Stimulated activated naive B cell treated with anti-CD40 and anti-IgM and Interleukin-4, amounts not matched to agents 10 μg/mL and 1 μg/mL and 100 μg/mL, for 72 hours (primary cell): ENCODE measurements around the gene FHDC1.

Experiments
- ATAC-seq, 2 donors: fragments of 150-1000 bp; cut with Tn5 transposase; replicated peaks; 2 replicates each; pipeline ENCODE4 v1.10.0; 2021; ENCODE audit warnings: moderate library complexity in 1 of 2
- DNase-seq: peaks from one replicate; pipeline ENCODE4 v3.0.0; 2021
- H3K27ac Mint-ChIP-seq: one replicate; pipeline ENCODE4 v1.8.0; 2022; ENCODE audit warnings: mild to moderate bottlenecking, mixed read lengths
- H3K27me3 Mint-ChIP-seq, 2 donors: one replicate each; pipeline ENCODE4 v1.8.0; 2022; ENCODE audit warnings: mixed read lengths in 2 of 2
- H3K36me3 Mint-ChIP-seq, 2 donors: one replicate each; pipeline ENCODE4 v1.8.0; 2022; ENCODE audit warnings: mixed read lengths in 2 of 2, mild to moderate bottlenecking in 1 of 2
- H3K4me1 Mint-ChIP-seq, 2 donors: one replicate each; pipeline ENCODE4 v1.8.0; 2022; ENCODE audit warnings: mixed read lengths in 2 of 2, mild to moderate bottlenecking in 1 of 2
- H3K4me3 Mint-ChIP-seq, 2 donors: one replicate each; pipeline ENCODE4 v1.8.0; 2022; ENCODE audit warnings: mild to moderate bottlenecking in 2 of 2, mixed read lengths in 2 of 2, moderate library complexity in 1 of 2
- H3K9me3 Mint-ChIP-seq, 2 donors: one replicate each; pipeline ENCODE4 v1.8.0; 2022; ENCODE audit warnings: mixed read lengths in 2 of 2, mild to moderate bottlenecking in 1 of 2

The FHDC1 gene

DNA sequence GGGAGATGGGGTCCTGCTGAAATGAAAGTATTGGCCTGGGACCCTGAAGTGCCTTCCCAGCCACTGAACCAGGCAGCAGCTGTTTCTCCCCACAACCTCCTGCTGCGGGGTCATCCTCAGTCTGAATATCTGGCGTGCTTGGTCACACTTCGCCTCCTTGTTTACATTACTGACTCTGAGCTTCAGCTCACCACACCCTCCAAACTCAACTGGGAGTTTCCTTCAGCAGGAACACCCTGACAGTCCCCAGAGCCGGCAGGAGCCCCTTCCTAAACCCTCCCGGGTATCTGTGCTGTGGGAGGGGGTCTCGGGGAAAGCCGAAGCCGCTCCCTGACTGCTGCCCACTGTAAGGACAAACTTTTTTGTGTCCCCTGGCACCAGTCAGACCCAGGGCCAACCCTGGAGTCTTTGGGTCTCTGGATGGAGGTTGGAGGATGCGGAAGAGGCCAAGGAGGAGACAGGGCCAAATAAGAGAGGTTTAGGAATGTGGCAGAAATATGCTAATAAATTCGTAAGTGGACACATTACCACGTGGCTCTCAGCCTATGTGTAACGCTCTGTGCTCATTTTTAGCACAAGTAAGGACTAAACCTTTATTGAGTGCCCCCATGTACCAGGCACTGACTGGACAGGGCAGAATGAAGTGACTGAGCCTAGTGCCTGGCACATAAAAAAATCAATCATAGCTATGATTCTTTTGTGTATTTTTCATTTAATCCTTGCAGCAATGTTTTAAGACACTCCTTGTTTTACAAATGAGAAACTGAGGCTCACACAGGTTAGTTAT is 20.7 kb downstream of the FHDC1 start:
- H3K9me3 Mint-ChIP-seq: no peaks in the 10 kb centered on the region

DNA sequence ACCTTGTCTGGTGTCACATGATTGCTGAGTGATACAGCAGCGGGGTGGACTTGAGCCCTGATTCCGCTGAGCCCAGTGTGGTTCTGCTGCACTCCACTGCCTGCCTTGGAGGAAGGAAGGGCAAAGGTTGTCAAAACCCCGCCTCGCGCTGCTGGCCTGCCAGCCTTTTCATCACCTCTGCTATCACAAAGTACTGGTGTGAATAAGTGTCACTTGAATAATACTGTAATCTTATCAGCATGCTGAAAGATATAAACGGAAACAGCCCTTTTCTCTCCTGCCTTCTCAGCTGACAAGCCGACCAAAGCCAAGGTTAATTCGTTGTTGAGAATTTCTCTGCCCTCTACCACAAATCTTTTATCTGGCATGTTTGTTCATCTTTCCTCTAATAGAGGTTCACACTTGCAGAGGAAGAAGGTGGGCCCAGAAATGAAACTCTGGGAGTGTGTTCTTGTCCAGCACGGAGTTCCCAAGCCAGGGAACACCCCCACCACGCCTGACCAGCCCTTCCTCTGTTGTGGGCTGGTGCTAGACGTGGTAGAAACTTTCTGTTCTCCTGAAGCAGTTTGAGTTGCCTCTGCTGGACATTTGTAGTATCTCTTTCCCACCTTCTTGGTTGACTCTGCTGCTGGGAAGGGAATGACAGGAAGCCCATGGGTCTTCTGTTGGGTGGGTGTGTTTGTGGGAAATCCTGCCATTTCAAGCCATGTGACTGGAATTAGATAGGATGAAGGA is 21.5 kb downstream of the FHDC1 start:
- Mint-ChIP-seq H3K4me3 (no peak overlapping the region), H3K36me3 (peaks cover 1 to 4% of the 10 kb centered on the region in 2 donors), H3K9me3 (no peaks in the 10 kb centered on the region), H3K27ac (peak overlapping the region; percentile 9), H3K4me1 (peaks cover 0 to 8% of the 10 kb centered on the region in 2 donors), H3K27me3 (peaks cover 4 to 12% of the 10 kb centered on the region in 2 donors)
- ATAC-seq (no peak), DNase-seq (no peak)

More for the DNA sequence above, 20.7 kb downstream of the FHDC1 start:
- Mint-ChIP-seq H3K4me3 (no peak overlapping the region), H3K27ac (no peak overlapping the region), H3K27me3 (peaks cover 4 to 12% of the 10 kb centered on the region in 2 donors), H3K4me1 (peaks cover 0 to 8% of the 10 kb centered on the region in 2 donors), H3K36me3 (peaks cover 1 to 4% of the 10 kb centered on the region in 2 donors)
- ATAC-seq (no peak), DNase-seq (no peak)

DNA sequence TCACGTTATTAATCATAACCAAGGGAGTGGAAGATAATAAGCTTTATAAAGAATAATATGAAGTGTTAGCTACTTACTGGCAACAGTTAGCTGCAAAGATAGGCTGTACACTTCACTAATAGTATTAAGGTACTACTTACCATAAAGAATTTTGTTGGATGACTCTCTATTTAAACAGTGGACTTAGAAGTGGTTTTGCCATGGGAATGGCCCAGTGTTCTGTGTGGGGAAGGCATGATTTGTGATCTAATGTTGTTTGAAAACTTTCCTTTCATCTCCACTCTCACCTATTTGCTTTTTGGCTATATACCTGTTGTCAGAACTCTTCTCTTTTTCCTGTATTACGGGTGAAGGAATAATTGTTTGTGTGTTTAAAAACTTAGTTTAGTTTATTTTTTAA is 23.0 kb downstream of the FHDC1 start:
- DNase-seq (no peak), ATAC-seq (no peak)
- H3K4me3 Mint-ChIP-seq: no peak overlapping the region
- H3K9me3 Mint-ChIP-seq: no peaks in the 10 kb centered on the region
- H3K27me3 Mint-ChIP-seq: peaks cover 4 to 9% of the 10 kb centered on the region in 2 donors
- peaks cover 0 to 1% of the 10 kb centered on the region in 2 donors for H3K36me3 Mint-ChIP-seq
- peaks cover 0 to 8% of the 10 kb centered on the region in 2 donors for H3K4me1 Mint-ChIP-seq
- H3K27ac Mint-ChIP-seq: no peak overlapping the region

DNA sequence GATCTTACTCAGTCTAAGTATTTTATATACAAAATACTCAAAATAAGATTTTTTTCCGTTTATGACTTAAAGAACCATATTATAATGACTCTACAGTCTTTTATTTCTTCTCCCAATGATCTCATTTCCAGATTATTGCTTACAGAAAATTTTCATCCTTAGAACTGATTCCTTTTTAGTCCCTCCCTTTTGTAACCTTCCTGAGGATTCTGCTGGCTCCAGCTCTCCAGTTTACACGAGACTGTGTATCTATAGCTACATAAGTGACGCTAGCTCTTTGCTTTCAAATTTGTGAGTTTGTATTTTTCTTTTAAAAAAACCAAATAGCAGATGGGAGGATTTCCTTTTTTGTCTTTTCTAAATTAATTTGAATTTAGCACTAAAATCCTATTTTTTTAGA is 24.0 kb downstream of the FHDC1 start:
- DNase-seq (no peak), ATAC-seq (no peak)
- H3K36me3 Mint-ChIP-seq: peaks cover 0 to 4% of the 10 kb centered on the region in 2 donors
- H3K4me1 Mint-ChIP-seq: peaks cover 0 to 8% of the 10 kb centered on the region in 2 donors
- H3K27ac Mint-ChIP-seq: no peak overlapping the region
- H3K4me3 Mint-ChIP-seq: no peak overlapping the region
- H3K27me3 Mint-ChIP-seq: peaks cover 4 to 8% of the 10 kb centered on the region in 2 donors
- no peaks in the 10 kb centered on the region for H3K9me3 Mint-ChIP-seq

DNA sequence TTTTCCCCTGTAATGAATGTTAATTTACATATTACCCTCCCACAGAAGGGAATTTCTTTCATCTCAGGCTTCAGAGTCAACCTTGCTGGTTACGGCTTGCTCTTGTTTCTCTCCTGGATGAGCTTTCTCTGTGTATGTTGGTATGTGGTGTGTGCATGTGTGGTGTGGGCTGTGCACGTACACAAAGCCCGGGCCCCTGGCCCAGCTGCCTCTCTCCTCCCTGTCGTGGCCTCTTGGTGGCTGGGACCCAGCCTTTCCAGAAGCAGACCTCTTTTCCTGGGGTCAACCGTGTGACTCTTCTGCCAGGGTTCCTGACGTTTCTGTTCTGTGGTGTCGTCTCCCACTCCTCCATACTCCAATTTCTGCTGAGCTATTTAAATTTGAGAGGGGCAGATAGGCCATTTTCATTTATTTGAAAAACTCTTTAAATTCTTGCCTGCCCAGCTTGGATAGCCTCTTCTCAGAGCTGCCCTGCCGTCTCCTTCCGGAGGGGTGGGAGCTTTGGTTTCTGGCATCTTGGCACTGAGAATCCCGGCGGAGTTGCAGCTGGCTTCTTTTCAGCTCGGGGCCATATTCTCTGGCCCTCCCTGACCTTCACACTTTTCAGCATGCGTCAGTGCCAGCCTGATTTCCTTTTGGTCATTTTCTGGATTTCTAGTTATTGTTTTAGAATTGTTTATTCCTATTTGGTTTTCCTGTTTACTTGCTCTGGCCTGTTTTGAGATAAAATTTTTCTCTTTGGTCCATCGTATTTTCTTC is 25.1 kb downstream of the FHDC1 start:
- Mint-ChIP-seq H3K4me1 (peaks cover 0 to 8% of the 10 kb centered on the region in 2 donors), H3K36me3 (peaks cover 0 to 4% of the 10 kb centered on the region in 2 donors), H3K4me3 (no peak overlapping the region), H3K27me3 (peaks cover 4 to 8% of the 10 kb centered on the region in 2 donors), H3K27ac (no peak overlapping the region), H3K9me3 (no peaks in the 10 kb centered on the region)
- DNase-seq (no peak), ATAC-seq (no peak)

DNA sequence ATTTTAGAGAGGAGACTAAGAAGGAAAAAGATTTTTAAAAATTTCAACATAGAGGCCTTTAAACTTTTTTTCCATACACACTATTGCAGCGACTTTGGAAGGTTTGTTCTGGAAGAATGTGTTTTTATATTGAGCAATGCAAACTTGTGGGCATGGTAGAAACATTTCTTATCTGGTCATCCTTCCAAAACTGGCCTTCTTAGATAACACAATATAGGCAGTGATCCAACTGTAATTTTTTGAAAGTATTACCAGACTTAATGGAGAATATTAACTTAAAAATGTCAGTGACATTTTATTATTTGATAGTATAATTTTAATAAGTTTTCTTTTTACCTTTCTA is 25.6 kb downstream of the FHDC1 start:
- Mint-ChIP-seq H3K36me3 (peaks cover 0 to 4% of the 10 kb centered on the region in 2 donors), H3K27ac (no peak overlapping the region), H3K4me1 (peaks cover 0 to 2% of the 10 kb centered on the region in 2 donors), H3K9me3 (no peaks in the 10 kb centered on the region), H3K27me3 (peaks cover 4 to 8% of the 10 kb centered on the region in 2 donors), H3K4me3 (no peak overlapping the region)
- ATAC-seq: no peak
- DNase-seq: no peak

DNA sequence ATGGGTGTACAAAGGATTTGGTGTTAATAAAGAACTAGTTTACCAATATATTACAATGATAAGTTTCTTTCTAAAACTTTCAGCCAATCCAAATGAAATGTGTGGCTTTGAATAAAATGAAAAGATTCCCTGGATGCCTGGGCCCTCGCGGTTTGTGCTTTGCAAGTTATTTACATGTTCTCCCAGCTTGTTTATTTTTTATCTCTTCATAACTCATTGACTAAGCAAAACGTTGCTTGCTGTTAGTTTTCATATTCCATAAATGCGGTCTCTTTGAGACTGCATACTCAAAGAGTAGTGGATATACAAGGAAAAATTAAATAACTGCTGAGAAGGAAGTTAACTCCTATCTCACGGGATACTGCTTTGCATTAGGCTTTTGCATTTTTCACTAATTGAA is 26.0 kb downstream of the FHDC1 start:
- Mint-ChIP-seq H3K9me3 (no peaks in the 10 kb centered on the region), H3K36me3 (peaks cover 0 to 4% of the 10 kb centered on the region in 2 donors), H3K27ac (no peak overlapping the region), H3K27me3 (peaks cover 4 to 8% of the 10 kb centered on the region in 2 donors), H3K4me1 (no peaks in the 10 kb centered on the region), H3K4me3 (no peak overlapping the region)
- DNase-seq (no peak), ATAC-seq (no peak)

DNA sequence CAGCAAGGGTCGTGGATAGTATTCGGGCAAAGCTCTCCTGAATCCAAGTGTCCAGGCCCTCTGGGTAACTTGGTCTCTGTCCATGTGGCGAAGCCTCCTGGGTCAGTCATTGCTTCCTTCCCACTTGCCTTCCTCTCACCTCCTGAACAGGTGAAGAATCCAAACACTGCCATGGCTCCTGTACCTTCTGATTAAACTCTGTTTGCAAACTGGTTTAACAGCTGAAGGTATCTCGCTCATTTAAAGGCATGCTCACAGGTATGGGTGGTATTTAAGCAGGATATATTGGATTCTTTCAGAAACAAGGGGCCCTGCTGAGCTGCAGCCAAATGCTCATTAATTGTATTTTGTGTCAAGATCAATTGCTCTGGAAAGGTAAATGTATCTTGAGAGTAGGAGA is 28.2 kb downstream of the FHDC1 start:
- H3K4me3 Mint-ChIP-seq: no peak overlapping the region
- H3K4me1 Mint-ChIP-seq: no peaks in the 10 kb centered on the region
- ATAC-seq (no peak), DNase-seq (no peak)
- peaks cover 4 to 8% of the 10 kb centered on the region in 2 donors for H3K27me3 Mint-ChIP-seq
- H3K27ac Mint-ChIP-seq: no peak overlapping the region
- peaks cover 0 to 4% of the 10 kb centered on the region in 2 donors for H3K36me3 Mint-ChIP-seq
- H3K9me3 Mint-ChIP-seq: no peaks in the 10 kb centered on the region

DNA sequence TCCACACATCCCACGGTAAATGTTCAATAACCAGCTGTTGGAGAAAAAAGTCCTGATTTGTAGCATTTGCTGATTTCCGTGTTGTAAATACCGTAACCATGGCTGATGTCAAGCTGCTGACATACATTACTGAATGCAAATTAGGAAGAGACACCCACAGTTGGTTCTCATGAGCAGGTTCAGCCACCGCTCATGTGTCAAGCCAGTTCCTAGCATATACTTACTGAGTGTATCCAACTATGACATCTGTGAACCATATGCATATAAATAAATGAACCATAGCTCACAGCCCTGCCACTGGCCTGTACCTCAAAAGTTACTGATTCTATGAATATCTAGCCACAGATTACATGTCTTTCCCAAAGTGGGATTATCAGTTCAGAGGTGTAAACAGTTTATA is 29.5 kb downstream of the FHDC1 start:
- Mint-ChIP-seq H3K9me3 (no peaks in the 10 kb centered on the region), H3K36me3 (peaks cover 0 to 4% of the 10 kb centered on the region in 2 donors), H3K4me1 (no peaks in the 10 kb centered on the region), H3K27me3 (peaks cover 4 to 8% of the 10 kb centered on the region in 2 donors), H3K27ac (no peak overlapping the region), H3K4me3 (no peak overlapping the region)
- peak in 1 of 2 donors; percentile 46 for ATAC-seq
- DNase-seq: no peak

DNA sequence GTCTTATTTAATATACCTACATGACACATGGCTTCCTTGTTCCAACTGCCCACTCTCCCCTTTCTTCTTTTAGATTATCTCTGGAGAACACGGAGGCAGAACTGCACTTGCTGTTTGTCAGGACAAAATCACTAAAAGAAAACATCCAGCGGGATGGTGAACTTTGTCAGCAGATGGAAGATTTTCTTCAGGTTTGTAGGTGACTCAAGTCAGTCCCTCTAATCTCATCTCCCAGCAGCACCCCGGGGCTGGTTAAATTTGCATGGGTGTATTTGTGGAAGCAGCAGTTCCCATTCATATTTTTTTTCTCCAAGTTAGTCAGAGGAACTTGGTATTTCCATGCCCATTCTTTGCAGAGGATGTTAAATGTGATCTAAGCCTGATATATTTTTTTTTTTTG is 31.8 kb downstream of the FHDC1 start:
- H3K27me3 Mint-ChIP-seq: peaks cover 0 to 4% of the 10 kb centered on the region in 2 donors
- no peaks in the 10 kb centered on the region for H3K9me3 Mint-ChIP-seq
- ATAC-seq: no peak
- H3K4me1 Mint-ChIP-seq: no peaks in the 10 kb centered on the region
- no peak overlapping the region for H3K27ac Mint-ChIP-seq
- no peak overlapping the region for H3K4me3 Mint-ChIP-seq
- H3K36me3 Mint-ChIP-seq: peaks cover 0 to 5% of the 10 kb centered on the region in 2 donors
- DNase-seq: no peak

DNA sequence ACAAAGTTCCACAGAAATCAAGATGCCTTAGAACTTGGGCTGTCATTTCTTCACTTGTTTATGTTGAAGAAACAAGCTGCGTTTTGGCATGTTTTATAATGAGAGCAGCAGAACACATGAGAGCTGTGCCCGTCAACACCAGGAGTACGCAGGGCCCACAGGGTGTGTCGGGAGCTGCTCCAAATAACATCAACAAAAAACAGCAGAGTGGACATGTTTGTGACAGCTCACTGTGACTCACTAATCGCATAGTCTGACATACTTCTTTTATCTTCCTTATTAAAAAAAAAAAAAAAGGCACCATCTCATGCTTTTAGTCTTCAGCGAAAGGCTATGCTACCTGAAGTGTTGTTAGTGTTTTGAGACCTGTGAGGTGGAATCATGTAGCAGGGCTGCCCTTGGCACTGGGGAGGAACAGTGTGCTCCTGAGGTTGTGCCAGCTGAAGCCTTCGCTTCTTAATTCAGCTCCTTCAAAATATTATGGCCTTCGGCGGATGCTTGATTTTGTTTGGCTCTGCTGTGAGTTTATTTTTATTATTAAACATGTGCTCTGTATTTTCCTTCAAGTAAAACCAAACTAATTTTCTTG is 32.8 kb downstream of the FHDC1 start:
- H3K9me3 Mint-ChIP-seq: no peaks in the 10 kb centered on the region
- no peak overlapping the region for H3K4me3 Mint-ChIP-seq
- ATAC-seq: no peak
- peaks cover 0 to 5% of the 10 kb centered on the region in 2 donors for H3K36me3 Mint-ChIP-seq
- no peak for DNase-seq
- no peaks in the 10 kb centered on the region for H3K4me1 Mint-ChIP-seq
- no peaks in the 10 kb centered on the region for H3K27me3 Mint-ChIP-seq
- H3K27ac Mint-ChIP-seq: no peak overlapping the region

DNA sequence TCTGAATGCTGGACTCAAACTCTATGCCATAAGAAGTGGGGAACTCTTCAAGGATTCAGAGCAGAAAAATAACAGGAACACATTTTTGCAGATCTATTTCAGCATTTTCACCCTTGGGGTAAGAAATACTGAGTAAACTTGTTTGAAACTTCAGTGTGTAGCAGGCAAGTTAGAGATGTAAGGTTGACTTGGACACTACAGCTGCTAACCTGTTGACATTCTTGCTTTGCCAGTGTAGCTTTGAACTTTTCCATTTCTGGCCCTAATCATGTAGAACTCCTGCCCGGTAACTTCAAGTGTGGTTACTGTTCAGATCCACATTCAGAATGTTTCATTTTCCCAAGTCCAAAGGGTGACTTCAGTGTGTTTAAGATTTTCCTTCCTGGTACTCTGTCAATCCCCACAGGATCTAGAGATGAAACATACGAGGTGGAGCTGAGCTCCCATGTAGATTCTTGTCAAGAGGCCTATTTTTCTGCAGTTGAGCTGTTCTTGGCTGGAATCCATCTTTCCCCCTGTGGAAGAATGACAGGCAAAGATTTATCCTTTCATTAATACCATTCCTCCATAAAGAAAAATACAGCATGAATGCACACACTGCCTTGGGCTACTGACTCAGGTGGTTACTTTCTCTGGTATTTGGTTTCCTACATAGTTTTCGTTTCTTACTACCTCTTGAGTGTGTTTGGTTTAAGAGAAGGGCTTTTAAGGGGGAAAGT is 34.1 kb downstream of the FHDC1 start:
- DNase-seq (no peak), ATAC-seq (no peak)
- Mint-ChIP-seq H3K27me3 (no peaks in the 10 kb centered on the region), H3K4me3 (no peak overlapping the region), H3K36me3 (peaks cover 0 to 2% of the 10 kb centered on the region in 2 donors), H3K9me3 (no peaks in the 10 kb centered on the region), H3K4me1 (no peaks in the 10 kb centered on the region), H3K27ac (peak overlapping the region; percentile 37)

DNA sequence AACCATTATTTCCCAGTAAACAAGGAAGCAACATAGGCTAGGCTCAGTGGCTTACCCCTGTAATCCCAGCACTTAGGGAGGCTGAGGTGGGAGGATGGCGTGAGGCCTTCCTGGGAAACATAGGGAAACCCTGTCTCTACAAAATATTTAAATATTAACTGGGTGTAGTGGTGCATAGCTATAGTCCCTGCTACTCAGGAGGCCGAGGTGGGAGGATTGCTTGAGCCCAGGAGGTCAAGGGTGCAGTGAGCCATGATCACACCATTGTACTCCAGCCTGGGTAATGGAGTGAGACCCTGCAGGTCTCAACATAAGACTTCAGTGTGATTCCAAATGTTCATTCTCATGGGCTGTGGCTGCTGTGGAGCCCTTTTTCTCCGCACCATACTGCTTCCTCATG is 34.9 kb downstream of the FHDC1 start:
- Mint-ChIP-seq H3K27me3 (no peaks in the 10 kb centered on the region), H3K36me3 (peaks cover 0 to 2% of the 10 kb centered on the region in 2 donors), H3K4me1 (no peaks in the 10 kb centered on the region), H3K27ac (no peak overlapping the region), H3K9me3 (no peaks in the 10 kb centered on the region), H3K4me3 (no peak overlapping the region)
- ATAC-seq (no peak), DNase-seq (no peak)
